ENCODE data around the gene SMIM43. TPM values are rescaled to one million over a fixed set of nuclear protein-coding genes. Genes with fewer than 3 reads are reported as not detected.

The SMIM43 gene
- total RNA-seq, 4 donors from 2014 or later, result 0.24 to 0.37 TPM; not detected in 2

DNA sequence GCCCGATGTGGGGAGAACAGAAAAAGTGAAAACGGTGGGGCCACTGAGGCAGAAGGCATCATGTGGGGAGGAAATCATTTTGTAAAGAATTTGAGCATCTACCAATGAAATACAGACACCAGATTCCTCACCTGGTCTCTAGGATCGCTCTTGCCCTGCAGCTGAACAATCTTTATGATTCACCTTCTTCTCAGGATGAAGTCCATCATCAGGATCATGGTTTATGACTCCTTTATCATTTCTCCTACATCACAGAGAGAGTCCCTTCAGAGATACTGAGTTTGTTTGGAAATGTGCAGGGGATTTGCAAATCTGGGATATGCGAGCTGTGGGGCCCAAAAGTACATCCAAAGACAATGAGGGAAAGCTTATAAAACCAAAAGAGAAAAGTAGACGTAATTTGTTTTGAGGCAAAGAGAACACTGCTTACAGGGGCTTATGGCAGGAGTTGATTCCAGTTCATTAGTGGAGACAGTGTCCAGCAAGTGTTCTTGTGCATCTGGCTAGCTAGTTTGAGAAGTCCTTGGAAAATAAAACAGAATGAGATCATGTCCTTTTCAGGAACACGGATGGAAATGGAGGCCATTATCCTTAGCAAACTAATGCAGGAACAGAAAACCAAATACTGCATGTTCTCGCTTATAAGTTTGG is 52.8 kb downstream of the SMIM43 start:
- DNase-seq (ENCODE audit: low spot score) (no peak), ATAC-seq (ENCODE audit: low FRiP score) (peak; percentile 44)
- TF ChIP-seq, protein P1, sequence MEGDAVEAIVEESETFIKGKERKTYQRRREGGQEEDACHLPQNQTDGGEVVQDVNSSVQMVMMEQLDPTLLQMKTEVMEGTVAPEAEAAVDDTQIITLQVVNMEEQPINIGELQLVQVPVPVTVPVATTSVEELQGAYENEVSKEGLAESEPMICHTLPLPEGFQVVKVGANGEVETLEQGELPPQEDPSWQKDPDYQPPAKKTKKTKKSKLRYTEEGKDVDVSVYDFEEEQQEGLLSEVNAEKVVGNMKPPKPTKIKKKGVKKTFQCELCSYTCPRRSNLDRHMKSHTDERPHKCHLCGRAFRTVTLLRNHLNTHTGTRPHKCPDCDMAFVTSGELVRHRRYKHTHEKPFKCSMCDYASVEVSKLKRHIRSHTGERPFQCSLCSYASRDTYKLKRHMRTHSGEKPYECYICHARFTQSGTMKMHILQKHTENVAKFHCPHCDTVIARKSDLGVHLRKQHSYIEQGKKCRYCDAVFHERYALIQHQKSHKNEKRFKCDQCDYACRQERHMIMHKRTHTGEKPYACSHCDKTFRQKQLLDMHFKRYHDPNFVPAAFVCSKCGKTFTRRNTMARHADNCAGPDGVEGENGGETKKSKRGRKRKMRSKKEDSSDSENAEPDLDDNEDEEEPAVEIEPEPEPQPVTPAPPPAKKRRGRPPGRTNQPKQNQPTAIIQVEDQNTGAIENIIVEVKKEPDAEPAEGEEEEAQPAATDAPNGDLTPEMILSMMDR (IDR thresholded peaks at IDR 0.05), result no peak

GRCh38 chr4:121711263-121712000 is 53.5 kb downstream of the SMIM43 start:
- DNase-seq (ENCODE audit: low spot score) (peak; percentile 85), ATAC-seq (ENCODE audit: low FRiP score) (peak; percentile 100)
- TF ChIP-seq, protein P1 (IDR thresholded peaks at IDR 0.05), result no peak

DNA sequence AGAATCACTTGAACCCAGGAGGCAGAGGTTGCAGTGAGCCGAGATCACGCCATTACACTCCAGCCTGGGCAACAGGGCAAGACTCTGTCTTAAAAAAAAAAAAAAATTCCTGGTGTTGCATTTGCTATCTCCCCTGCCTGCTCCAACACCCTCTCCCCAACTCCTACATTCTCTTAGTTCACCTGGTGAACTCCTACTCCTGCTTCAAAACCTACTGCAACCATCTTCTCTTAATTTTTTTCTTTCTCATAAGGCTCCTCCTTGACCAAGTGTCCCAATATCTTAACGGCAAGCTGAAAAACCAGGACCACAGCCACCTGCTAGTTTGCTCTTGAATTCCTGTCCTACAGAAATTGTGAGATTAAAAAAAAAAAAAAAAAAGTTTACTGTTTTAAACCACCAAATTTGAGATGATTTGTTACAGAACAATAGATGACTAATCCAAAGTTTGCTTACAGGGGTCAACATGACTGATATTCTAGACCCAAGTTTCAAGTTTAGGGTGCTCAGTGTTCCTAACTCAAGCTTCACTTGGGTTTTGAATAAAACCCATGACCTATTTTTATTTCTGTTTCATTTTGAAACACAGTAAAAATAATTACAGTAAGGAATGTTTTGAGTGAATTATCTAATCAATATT is 55.1 kb downstream of the SMIM43 start:
- TF ChIP-seq, protein P1 (IDR thresholded peaks at IDR 0.05), result no peak
- no peak for ATAC-seq (ENCODE audit: low FRiP score)
- no peak for DNase-seq (ENCODE audit: low spot score)

Other genes starting within 250 kb of the SMIM43 start
- 100 to 1,000 TPM; 319 to 810 (median 629) TPM for gene ANXA5, start 68.2 kb downstream of the SMIM43 start, total RNA-seq
- 10 to 100 TPM; 12.6 to 35.9 (median 23.5) TPM for gene EXOSC9, start 36.2 kb upstream of the SMIM43 start, total RNA-seq
- 1 to 10 TPM in 2 of 4 donors, under 1 TPM in 2; 0.44 to 5.5 (median 3.0) TPM for gene CCNA2, start 58.7 kb upstream of the SMIM43 start, total RNA-seq
- 10 to 100 TPM in 2 of 4 donors, 1 to 10 TPM in 2; 6.2 to 11.2 (median 10.0) TPM for gene BBS7, start 105.3 kb upstream of the SMIM43 start, total RNA-seq
- 1 to 10 TPM in 3 of 4 donors, under 1 TPM in 1; 0.65 to 2.7 (median 1.3) TPM for gene TRPC3, start 186.9 kb upstream of the SMIM43 start, total RNA-seq

Data from omental fat pad (tissue), 4 donors.